Right atrium auricular region (tissue), 2 donors: ENCODE results near the gene PUM2. TPM values are rescaled to one million over a fixed set of nuclear protein-coding genes. Genes with fewer than 3 reads are reported as not detected.

Experiments
- DNase-seq: peaks from one replicate; pipeline ENCODE4 v3.0.0-alpha.2; 2019; ENCODE audit warnings: low spot score
- H3K27ac ChIP-seq, 2 donors: fragments of 200-600 bp; sonication (generic); 1 replicate in 1 of 2; 2 replicates in 1 of 2; pipeline ENCODE4 v1.5.1; 2016 to 2019
- H3K27me3 ChIP-seq, 2 donors: fragments of 200-600 bp; sonication (generic); one replicate each; pipeline versions ENCODE4 v1.5.1 to v1.6.0; 2017 to 2019
- H3K36me3 ChIP-seq: fragments of 200-600 bp; sonication (generic); one replicate; pipeline ENCODE4 v1.5.1; 2016
- H3K4me1 ChIP-seq, 2 donors: fragments of 200-600 bp; sonication (generic); one replicate each; pipeline versions ENCODE4 v1.5.1 to v1.6.0; 2017 to 2019
- H3K4me3 ChIP-seq, 2 donors: fragments of 200-600 bp; sonication (generic); 1 replicate in 1 of 2; 2 replicates in 1 of 2; pipeline ENCODE4 v1.5.1; 2017 to 2019; ENCODE audit warnings: mild to moderate bottlenecking in 1 of 2, moderate library complexity in 1 of 2
- H3K9me3 ChIP-seq, 2 donors: fragments of 200-600 bp; sonication (generic); one replicate each; pipeline ENCODE4 v1.5.1; 2019
- CTCF ChIP-seq, 2 donors: fragments of 200-600 bp; sonication (generic); IDR thresholded peaks; one replicate each; pipeline ENCODE4 v1.5.1; 2019; ENCODE audit warnings: antibody characterized with exemption in 2 of 2
- total RNA-seq, 2 donors: library from RNA; depleted of rRNA; stranded (reverse); fragments of >200 nt; gene quantifications; one replicate each; pipeline ENCODE4 v1.1.0, GENCODE V29; 2016

Gene PUM2
- total RNA-seq, 2 donors from 2014 or later: 35.0 to 44.8 TPM

- no peak for DNase-seq
- no peak overlapping the region for H3K27ac ChIP-seq
- TF ChIP-seq CTCF (IDR thresholded peaks at IDR 0.05): no peak
- H3K9me3 ChIP-seq: no peaks in the 10 kb centered on the region
- no peaks in the 10 kb centered on the region for H3K27me3 ChIP-seq
- no peak overlapping the region for H3K4me3 ChIP-seq
- no peaks in the 10 kb centered on the region for H3K4me1 ChIP-seq
- H3K36me3 ChIP-seq: no peaks in the 10 kb centered on the region
These were observed 137.7 kb downstream of the PUM2 start for GRCh38 chr2:20212871-20213503.

- Histone ChIP-seq H3K36me3 (no peaks in the 10 kb centered on the region), H3K27ac (no peak overlapping the region), H3K4me3 (no peak overlapping the region), H3K9me3 (no peaks in the 10 kb centered on the region), H3K4me1 (no peaks in the 10 kb centered on the region), H3K27me3 (no peaks in the 10 kb centered on the region)
- DNase-seq: no peak
- TF ChIP-seq CTCF (IDR thresholded peaks at IDR 0.05): no peak
These were observed 138.2 kb downstream of the PUM2 start for GRCh38 chr2:20212459-20212870.

- no peak for DNase-seq
- Histone ChIP-seq H3K27me3 (no peaks in the 10 kb centered on the region), H3K4me3 (no peak overlapping the region), H3K27ac (no peak overlapping the region), H3K36me3 (no peaks in the 10 kb centered on the region), H3K9me3 (no peaks in the 10 kb centered on the region), H3K4me1 (no peaks in the 10 kb centered on the region)
- no peak for TF ChIP-seq CTCF (IDR thresholded peaks at IDR 0.05)
These were observed 138.7 kb downstream of the PUM2 start for GRCh38 chr2:20211860-20212458.

- Histone ChIP-seq H3K36me3 (no peaks in the 10 kb centered on the region), H3K4me1 (no peaks in the 10 kb centered on the region), H3K9me3 (no peaks in the 10 kb centered on the region), H3K27ac (no peak overlapping the region), H3K27me3 (no peaks in the 10 kb centered on the region), H3K4me3 (no peak overlapping the region)
- TF ChIP-seq CTCF (IDR thresholded peaks at IDR 0.05): no peak
- DNase-seq: no peak
These were observed 139.2 kb downstream of the PUM2 start for GRCh38 chr2:20211420-20211819.

- Histone ChIP-seq H3K4me3 (no peak overlapping the region), H3K9me3 (no peaks in the 10 kb centered on the region), H3K36me3 (no peaks in the 10 kb centered on the region), H3K27ac (no peak overlapping the region), H3K27me3 (no peaks in the 10 kb centered on the region), H3K4me1 (no peaks in the 10 kb centered on the region)
- no peak for DNase-seq
- no peak for TF ChIP-seq CTCF (IDR thresholded peaks at IDR 0.05)
These were observed 140.2 kb downstream of the PUM2 start for GRCh38 chr2:20210462-20210861.
